Superior temporal gyrus (tissue), 1 donor: ENCODE measurements around the gene CCNG1.

Experiments
- DNase-seq: peaks from one replicate; pipeline ENCODE4 v3.0.0-alpha.2; 2016; ENCODE audit errors: extremely low spot score

The CCNG1 gene

GRCh38 chr5:163489745-163490075 is 52.3 kb downstream of the CCNG1 start:
- DNase-seq = no peak
